Hepatocyte (in vitro differentiated cells): Measurements from ENCODE around the gene ABCC3. TPM values are rescaled to one million over a fixed set of nuclear protein-coding genes. Genes with fewer than 3 reads are reported as not detected.

Source experiments
- DNase-seq: peaks from one replicate; pipeline ENCODE4 v3.0.0-alpha.2; 2016; ENCODE audit warnings: low spot score
- H2AFZ ChIP-seq: fragments of 200-600 bp; sonication (generic); 2 replicates; pipeline ENCODE4 v1.6.0; 2016; ENCODE audit warnings: antibody characterized with exemption, mild to moderate bottlenecking
- H3K27ac ChIP-seq: fragments of 200-600 bp; sonication (generic); 2 replicates; pipeline ENCODE4 v1.5.1; 2016; ENCODE audit warnings: mild to moderate bottlenecking
- H3K27me3 ChIP-seq: fragments of 200-600 bp; sonication (generic); 2 replicates; pipeline ENCODE4 v1.6.1; 2016
- H3K36me3 ChIP-seq: fragments of 200-600 bp; sonication (generic); replicated peaks from 2 replicates; pipeline ENCODE4 v1.5.1; 2016; ENCODE audit warnings: low read depth; ENCODE audit not compliant: insufficient read depth
- H3K4me1 ChIP-seq: fragments of 200-600 bp; sonication (generic); 2 replicates; pipeline ENCODE4 v1.5.1; 2016; ENCODE audit warnings: mild to moderate bottlenecking, moderate library complexity; ENCODE audit not compliant: insufficient read depth
- H3K4me2 ChIP-seq: fragments of 200-600 bp; sonication (generic); 2 replicates; pipeline ENCODE4 v1.6.0; 2016
- H3K4me3 ChIP-seq: fragments of 200-600 bp; sonication (generic); 2 replicates; pipeline ENCODE4 v1.5.1; 2016; ENCODE audit warnings: mild to moderate bottlenecking
- H3K79me2 ChIP-seq: fragments of 200-600 bp; sonication (generic); 2 replicates; pipeline ENCODE4 v1.6.0; 2017; ENCODE audit warnings: mild to moderate bottlenecking
- H3K9me2 ChIP-seq: fragments of 200-600 bp; sonication (generic); replicated peaks from 2 replicates; pipeline ENCODE4 v1.6.0; 2017; ENCODE audit warnings: mild to moderate bottlenecking; ENCODE audit not compliant: insufficient read depth
- H3K9me3 ChIP-seq: fragments of 200-600 bp; sonication (generic); 2 replicates; pipeline ENCODE4 v1.5.1; 2016; ENCODE audit warnings: low read depth, mild to moderate bottlenecking
- H4K20me1 ChIP-seq: fragments of 200-600 bp; sonication (generic); 2 replicates; pipeline ENCODE4 v1.6.0; 2016; ENCODE audit warnings: mild to moderate bottlenecking; ENCODE audit not compliant: insufficient read depth, poor library complexity, severe bottlenecking
- EZH2 ChIP-seq: fragments of 200-600 bp; sonication (generic); IDR thresholded peaks from 2 replicates; pipeline ENCODE4 v1.6.1; 2016; ENCODE audit warnings: antibody characterized with exemption, mild to moderate bottlenecking, borderline replicate concordance
- EZH2phosphoT487 ChIP-seq: fragments of 200-600 bp; sonication (generic); IDR thresholded peaks from one replicate; pipeline ENCODE4 v1.6.1; 2018; ENCODE audit warnings: antibody characterized with exemption, mild to moderate bottlenecking, low read depth, moderate library complexity; ENCODE audit not compliant: unreplicated experiment, severe bottlenecking
- WGBS: methylation state at CpG from one replicate; pipeline ENCODE4 v1.1.6; 2016; ENCODE audit warnings: low lambda C conversion rate; ENCODE audit errors: missing lambda C conversion rate; 5-methylcytosine and 5-hydroxymethylcytosine counted together
- polyA plus RNA-seq: library from polyadenylated mRNA; unstranded; fragments of >200 nt; fragmentation: Nextera tagmentation; extraction: Ambion mirVana; gene quantifications from 2 replicates; pipeline ENCODE4 v1.2.1, GENCODE V29; 2016
- total RNA-seq: library from RNA; depleted of rRNA; stranded (reverse); fragments of >200 nt; gene quantifications from 2 replicates; pipeline ENCODE4 v1.2.3, GENCODE V29; 2014
- TF ChIP-seq, protein P1 (sequence below): fragments of 200-600 bp; sonication (generic); IDR thresholded peaks from 2 replicates; pipeline ENCODE4 v1.5.1; 2016; ENCODE audit warnings: antibody characterized with exemption, mild to moderate bottlenecking; ENCODE audit not compliant: poor library complexity

Gene ABCC3
- total and polyA plus RNA-seq, 2 experiments from 2014 or later, result 16.9 to 18.1 TPM

DNA sequence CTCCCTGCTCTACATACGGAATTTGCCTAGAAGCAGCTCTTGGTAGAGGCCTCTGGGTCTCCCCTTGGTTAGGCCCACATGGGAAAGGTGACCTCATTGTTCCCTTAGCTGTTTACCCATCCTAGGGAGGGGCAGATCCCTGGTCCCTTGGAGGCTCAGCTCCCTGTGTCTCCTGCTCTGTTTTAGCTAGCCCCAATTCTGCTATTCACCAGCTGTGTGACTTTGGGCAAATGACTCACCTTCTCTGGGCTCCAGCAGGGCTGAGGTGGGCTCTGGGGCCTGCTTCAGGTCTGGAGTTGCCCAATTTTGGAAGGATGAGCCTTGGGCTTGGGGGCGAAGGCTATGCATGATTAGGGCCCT lies 3.9 kb downstream of the ABCC3 start:
- H3K9me2 ChIP-seq, result no peaks in the 10 kb centered on the region
- H3K4me3 ChIP-seq, result no peak overlapping the region
- H2AFZ ChIP-seq, result no peak overlapping the region
- no peak for DNase-seq
- H3K4me1 ChIP-seq, result peaks cover 62% of the 10 kb centered on the region
- H3K79me2 ChIP-seq, result no peaks in the 10 kb centered on the region
- no peaks in the 10 kb centered on the region for H3K36me3 ChIP-seq
- H3K9me3 ChIP-seq, result no peaks in the 10 kb centered on the region
- no peak overlapping the region for H3K4me2 ChIP-seq
- H3K27me3 ChIP-seq, result peaks cover 27% of the 10 kb centered on the region
- no peak for TF ChIP-seq EZH2
- TF ChIP-seq EZH2phosphoT487, result no peak
- TF ChIP-seq, protein P1, sequence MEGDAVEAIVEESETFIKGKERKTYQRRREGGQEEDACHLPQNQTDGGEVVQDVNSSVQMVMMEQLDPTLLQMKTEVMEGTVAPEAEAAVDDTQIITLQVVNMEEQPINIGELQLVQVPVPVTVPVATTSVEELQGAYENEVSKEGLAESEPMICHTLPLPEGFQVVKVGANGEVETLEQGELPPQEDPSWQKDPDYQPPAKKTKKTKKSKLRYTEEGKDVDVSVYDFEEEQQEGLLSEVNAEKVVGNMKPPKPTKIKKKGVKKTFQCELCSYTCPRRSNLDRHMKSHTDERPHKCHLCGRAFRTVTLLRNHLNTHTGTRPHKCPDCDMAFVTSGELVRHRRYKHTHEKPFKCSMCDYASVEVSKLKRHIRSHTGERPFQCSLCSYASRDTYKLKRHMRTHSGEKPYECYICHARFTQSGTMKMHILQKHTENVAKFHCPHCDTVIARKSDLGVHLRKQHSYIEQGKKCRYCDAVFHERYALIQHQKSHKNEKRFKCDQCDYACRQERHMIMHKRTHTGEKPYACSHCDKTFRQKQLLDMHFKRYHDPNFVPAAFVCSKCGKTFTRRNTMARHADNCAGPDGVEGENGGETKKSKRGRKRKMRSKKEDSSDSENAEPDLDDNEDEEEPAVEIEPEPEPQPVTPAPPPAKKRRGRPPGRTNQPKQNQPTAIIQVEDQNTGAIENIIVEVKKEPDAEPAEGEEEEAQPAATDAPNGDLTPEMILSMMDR, result no peak
- WGBS, result 80% methylated on average over 2 of the region's 2 CpGs
- H4K20me1 ChIP-seq, result no peaks in the 10 kb centered on the region
- peak overlapping the region; percentile 63 for H3K27ac ChIP-seq

DNA sequence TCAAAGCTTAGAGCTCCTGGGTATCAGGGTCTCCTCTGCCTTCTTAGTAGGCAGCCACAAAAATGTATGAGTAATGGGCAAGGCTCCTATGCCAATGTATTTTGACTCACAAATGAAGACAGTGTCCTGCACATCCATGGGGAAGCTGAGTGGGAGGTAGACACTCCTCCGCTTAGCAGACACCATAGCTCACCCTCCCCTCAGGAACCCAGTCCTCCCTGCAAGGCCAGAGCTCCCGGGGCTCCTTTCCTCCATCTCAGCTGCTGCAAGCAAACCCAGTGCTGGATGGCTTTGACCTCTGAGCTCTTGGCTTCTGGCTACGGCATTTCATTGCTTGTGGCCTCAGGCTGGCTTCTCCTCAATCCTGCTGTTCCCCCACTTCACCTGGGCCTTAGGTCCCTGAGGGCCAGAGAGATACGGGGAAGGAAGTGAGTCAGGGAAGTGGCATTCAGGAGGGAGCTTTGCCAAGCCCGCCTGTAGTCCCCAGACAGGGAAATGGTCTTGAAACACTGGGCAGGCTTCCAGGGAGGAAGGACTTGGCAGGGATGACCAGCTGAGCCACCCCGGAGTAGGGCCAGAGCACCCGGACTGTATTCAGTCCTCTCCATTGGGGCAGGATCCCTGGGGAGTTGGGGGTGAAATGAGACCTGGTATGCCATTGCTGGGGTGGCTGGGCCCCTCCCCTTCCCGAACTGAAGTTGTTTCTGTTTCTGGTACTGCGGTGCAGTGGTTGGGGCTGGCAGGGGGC lies 4.5 kb downstream of the ABCC3 start:
- Histone ChIP-seq H4K20me1 (no peaks in the 10 kb centered on the region), H3K4me1 (peaks cover 62% of the 10 kb centered on the region), H3K27ac (peak overlapping the region; percentile 63), H3K9me2 (no peaks in the 10 kb centered on the region), H3K79me2 (no peaks in the 10 kb centered on the region), H3K36me3 (no peaks in the 10 kb centered on the region), H3K4me2 (peak overlapping the region; percentile 35), H2AFZ (no peak overlapping the region), H3K4me3 (no peak overlapping the region), H3K9me3 (no peaks in the 10 kb centered on the region), H3K27me3 (peaks cover 22% of the 10 kb centered on the region)
- 54% methylated on average over 9 of the region's 9 CpGs for WGBS
- peak; percentile 85 for DNase-seq
- TF ChIP-seq, protein P1, result no peak
- TF ChIP-seq EZH2, result no peak
- TF ChIP-seq EZH2phosphoT487, result no peak

DNA sequence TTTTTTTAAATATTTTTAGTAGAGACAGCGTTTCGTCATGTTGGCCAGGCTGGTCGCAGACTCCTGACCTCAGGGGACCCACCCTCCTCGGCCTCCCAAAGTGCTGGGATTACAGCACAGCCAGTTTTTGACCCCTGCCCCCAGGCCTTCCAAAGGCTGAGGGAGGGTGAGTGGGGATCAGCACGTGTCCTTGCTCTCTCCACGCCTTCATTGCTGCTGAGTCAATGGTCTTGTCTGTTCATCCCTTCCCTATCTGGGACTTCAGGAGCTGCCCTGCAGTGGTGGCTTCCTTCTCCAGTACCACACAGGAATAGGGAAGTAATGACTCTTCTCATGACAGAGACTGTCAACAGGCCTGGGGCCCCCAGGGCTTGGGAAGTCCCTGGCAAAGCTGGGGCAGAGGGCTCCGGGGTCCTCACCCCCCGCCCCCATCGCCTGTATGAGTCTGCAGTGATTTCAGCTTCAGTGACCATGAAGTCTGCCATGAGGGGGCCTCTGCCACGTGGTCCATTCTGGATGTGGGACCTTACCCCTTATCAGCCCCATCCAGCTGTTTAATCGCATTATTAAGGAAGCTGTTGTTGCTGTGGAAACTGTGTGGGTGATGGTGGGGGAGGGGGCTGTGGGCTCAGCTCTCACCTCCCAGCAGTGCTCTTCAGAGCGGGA lies 6.1 kb downstream of the ABCC3 start:
- H3K79me2 ChIP-seq, result no peaks in the 10 kb centered on the region
- peaks cover 8% of the 10 kb centered on the region for H3K27me3 ChIP-seq
- H3K27ac ChIP-seq, result peak overlapping the region; percentile 38
- no peaks in the 10 kb centered on the region for H3K9me3 ChIP-seq
- WGBS, result 66% methylated on average over 12 of the region's 12 CpGs
- no peak overlapping the region for H3K4me3 ChIP-seq
- peaks cover 52% of the 10 kb centered on the region for H3K4me1 ChIP-seq
- no peak overlapping the region for H2AFZ ChIP-seq
- peak overlapping the region; percentile 22 for H3K4me2 ChIP-seq
- H3K9me2 ChIP-seq, result no peaks in the 10 kb centered on the region
- DNase-seq, result no peak
- TF ChIP-seq EZH2phosphoT487, result no peak
- TF ChIP-seq EZH2, result no peak
- TF ChIP-seq, protein P1, result no peak
- no peaks in the 10 kb centered on the region for H4K20me1 ChIP-seq
- no peaks in the 10 kb centered on the region for H3K36me3 ChIP-seq
